Endothelial cell of umbilical vein (primary cell): Measurements from ENCODE around the gene MNT. TPM values are rescaled to one million over a fixed set of nuclear protein-coding genes. Genes with fewer than 3 reads are reported as not detected.

Experiments
- BruUV-seq: library from RNA; stranded (reverse); fragments of 400-500 nt; replicated peaks from 2 replicates; lab custom pipeline; 2021; lab: Mats Ljungman, UMichigan
- CTCF ChIA-PET: fragments of 300-600, 350-600 bp; sonication (Branson Sonifier 250); formaldehyde crosslinking; loops from one replicate; lab custom pipeline; 2021; ENCODE audit warnings: antibody characterized with exemption, inconsistent platforms; lab: Charles Lee
- POLR2A ChIA-PET: fragments of 300-600, 350-600 bp; sonication (Branson Sonifier 250); formaldehyde crosslinking; loops from one replicate; lab custom pipeline; 2021; ENCODE audit warnings: antibody characterized with exemption, inconsistent platforms; lab: Charles Lee
- DNase-seq: peaks from one replicate; pipeline ENCODE4 v3.0.0-alpha.2; 2011; ENCODE audit warnings: low read depth, low spot score
- FAIRE-seq: peaks from 2 replicates; lab custom pipeline; 2011; peaks lifted over from hg19 to GRCh38; lab: Jason Lieb, UNC
- H2AFZ ChIP-seq: 2 replicates; pipeline ENCODE4 v1.6.0; 2012; ENCODE audit warnings: low read depth, low read length, control low read depth, inconsistent platforms
- H3K27ac ChIP-seq: 2 replicates; pipeline ENCODE4 v1.5.1; 2011; ENCODE audit warnings: low read depth, mild to moderate bottlenecking, control low read depth, low read length, moderate library complexity; ENCODE audit not compliant: insufficient read depth
- H3K27me3 ChIP-seq, 2 experiments: 2 replicates each; pipeline versions ENCODE4 v1.6.0 to v1.6.1; 2011; ENCODE audit warnings: low read length in 2 of 2, mixed read lengths in 1 of 2; ENCODE audit not compliant: control insufficient read depth in 2 of 2, insufficient read depth in 2 of 2
- H3K36me3 ChIP-seq, 2 experiments: 2 replicates in 1 of 2; 3 replicates in 1 of 2; pipeline ENCODE4 v1.5.1; 2011; ENCODE audit warnings: low read length in 2 of 2, mild to moderate bottlenecking in 1 of 2, moderate library complexity in 1 of 2; ENCODE audit not compliant: control insufficient read depth in 2 of 2, insufficient read depth in 2 of 2; ENCODE audit errors: extremely low read depth in 1 of 2
- H3K4me1 ChIP-seq: 3 replicates; pipeline ENCODE4 v1.5.1; 2011; ENCODE audit warnings: mild to moderate bottlenecking, low read length; ENCODE audit not compliant: control insufficient read depth, insufficient read depth; ENCODE audit errors: extremely low read depth
- H3K4me2 ChIP-seq: 2 replicates; pipeline ENCODE4 v1.6.1; 2011; ENCODE audit warnings: low read length, control low read depth, mixed read lengths; ENCODE audit not compliant: insufficient read depth
- H3K4me3 ChIP-seq, 3 experiments: fragments of 200-600 bp in 1 of 3; sonication (generic), shearing (Covaris generic) in 1 of 3; replicated peaks in 1 of 3; 2 replicates each; pipeline ENCODE4 v1.5.1; 2011 to 2016; ENCODE audit warnings: control low read depth in 3 of 3, low read length in 3 of 3, mild to moderate bottlenecking in 2 of 3, inconsistent platforms in 1 of 3, low read depth in 1 of 3, moderate library complexity in 1 of 3; ENCODE audit not compliant: insufficient read depth in 1 of 3
- H3K79me2 ChIP-seq: 2 replicates; pipeline ENCODE4 v1.6.0; 2012; ENCODE audit warnings: low read length, inconsistent platforms; ENCODE audit not compliant: control insufficient read depth, insufficient read depth
- H3K9ac ChIP-seq: replicated peaks from 2 replicates; pipeline ENCODE3; 2011; ENCODE audit warnings: low read length, control low read depth; ENCODE audit not compliant: insufficient read depth; ENCODE audit errors: extremely low read depth
- H3K9me1 ChIP-seq: replicated peaks from 3 replicates; pipeline ENCODE4 v1.6.0; 2011; ENCODE audit warnings: mild to moderate bottlenecking, low read length; ENCODE audit not compliant: control insufficient read depth, insufficient read depth; ENCODE audit errors: extremely low read depth
- H3K9me3 ChIP-seq: replicated peaks from 2 replicates; pipeline ENCODE4 v1.5.1; 2012; ENCODE audit warnings: low read length, inconsistent platforms; ENCODE audit not compliant: control insufficient read depth, insufficient read depth
- H4K20me1 ChIP-seq: replicated peaks from 2 replicates; pipeline ENCODE3; 2011; ENCODE audit warnings: mild to moderate bottlenecking, low read length; ENCODE audit not compliant: control insufficient read depth, insufficient read depth; ENCODE audit errors: extremely low read depth
- CTCF ChIP-seq, 2 donors: IDR thresholded peaks; 1 replicate in 1 of 2; 2 replicates in 1 of 2; pipeline ENCODE4 v1.5.1; 2011; ENCODE audit warnings: low read length in 2 of 2, mild to moderate bottlenecking in 2 of 2, moderate library complexity in 2 of 2, control low read depth in 1 of 2, inconsistent platforms in 1 of 2, low read depth in 1 of 2; ENCODE audit not compliant: insufficient read depth in 1 of 2; ENCODE audit errors: extremely low read depth in 1 of 2
- EZH2 ChIP-seq: IDR thresholded peaks from 2 replicates; pipeline ENCODE4 v1.6.1; 2012; ENCODE audit warnings: borderline replicate concordance, low read depth, mild to moderate bottlenecking, moderate library complexity, low read length, inconsistent platforms; ENCODE audit not compliant: severe bottlenecking
- FOS ChIP-seq: IDR thresholded peaks from 2 replicates; pipeline ENCODE4 v1.6.1; 2011; ENCODE audit warnings: mild to moderate bottlenecking, low read length, moderate library complexity, borderline replicate concordance; ENCODE audit not compliant: insufficient read depth
- GATA2 ChIP-seq: IDR thresholded peaks from 2 replicates; pipeline ENCODE4 v1.7.0; 2011; ENCODE audit warnings: low read depth, mild to moderate bottlenecking, moderate library complexity, mixed read lengths, low read length; ENCODE audit not compliant: insufficient read length, insufficient read depth
- JUN ChIP-seq: IDR thresholded peaks from 2 replicates; pipeline ENCODE4 v1.6.1; 2011; ENCODE audit warnings: borderline replicate concordance, low read depth; ENCODE audit not compliant: insufficient read length, insufficient read depth
- MAX ChIP-seq: IDR thresholded peaks from 2 replicates; pipeline ENCODE4 v1.6.1; 2011; ENCODE audit not compliant: insufficient read depth, insufficient read length
- MYC ChIP-seq: IDR thresholded peaks from one replicate; pipeline ENCODE4 v1.6.1; 2011; ENCODE audit warnings: mild to moderate bottlenecking, low read depth, low read length
- POLR2A ChIP-seq: IDR thresholded peaks from 2 replicates; pipeline ENCODE4 v1.6.1; 2012; ENCODE audit warnings: low read depth, mild to moderate bottlenecking, control low read depth, low read length
- POLR2AphosphoS5 ChIP-seq: IDR thresholded peaks from 2 replicates; pipeline ENCODE4 v1.6.1; 2012; ENCODE audit warnings: low read depth, mild to moderate bottlenecking, control low read depth, low read length, moderate library complexity; ENCODE audit not compliant: insufficient read depth
- dilution Hi-C: fragments of 300-500 bp; cut with MboI; formaldehyde crosslinking; loops from one replicate; pipeline ENCODE4 v1.15.0; 2019; ENCODE audit warnings: low sequenced_read_pairs; ENCODE audit not compliant: extremely low pct_ligation_motif_present
- intact Hi-C: fragments of 100-400 bp; cut with micrococcal nuclease; formaldehyde crosslinking; loops from one replicate; pipeline ENCODE4 v1.10.0; 2022
- polyA plus RNA-seq, 4 experiments: library from polyadenylated mRNA; depleted of rRNA in 3 of 4; stranded (reverse) in 3 of 4; unstranded in 1 of 4; fragments of >200 nt; gene quantifications; 2 replicates each; pipeline versions ENCODE4 v1.2.1 to v1.2.3, GENCODE V29; 2011 to 2012; ENCODE audit warnings: missing spikeins in 1 of 4
- total RNA-seq: library from RNA; stranded (reverse); gene quantifications from 2 replicates; pipeline ENCODE4 v1.2.3, GENCODE V29; 2021

Gene MNT
- total and polyA plus RNA-seq, 2 donors (not counting 3 experiments of a cell fraction or from before 2014, with no cell fraction given), result 4.1 to 21.6 TPM

GRCh38 chr17:2427910-2428309, 27.1 kb upstream of the MNT start:
- DNase-seq (no peak), FAIRE-seq (no peak)
- Histone ChIP-seq H3K36me3 (peaks cover 0 to under 1% of the 10 kb centered on the region in 2 experiments), H3K4me2 (no peak overlapping the region), H2AFZ (no peak overlapping the region), H3K4me3 (no peak overlapping the region), H3K9me1 (no peaks in the 10 kb centered on the region), H3K9me3 (no peaks in the 10 kb centered on the region), H4K20me1 (no peaks in the 10 kb centered on the region), H3K9ac (no peak overlapping the region), H3K4me1 (no peaks in the 10 kb centered on the region), H3K27me3 (no peaks in the 10 kb centered on the region), H3K79me2 (no peaks in the 10 kb centered on the region), H3K27ac (no peak overlapping the region)
- ChIA-PET POLR2A (no interaction called here), CTCF (interaction anchor here (1.0 to 1.1 kb wide), 2 partner anchors 12 to 45 kb away, joined by 3 to 6 read pairs; no protein-coding TSS in a partner anchor)
- dilution Hi-C loops, result no loop called here
- intact Hi-C loops, result no loop called here
- no TSS peak for BruUV-seq
- no peak for TF ChIP-seq JUN
- no peak for TF ChIP-seq POLR2A
- no peak for TF ChIP-seq EZH2
- no peak for TF ChIP-seq GATA2
- no peak for TF ChIP-seq FOS
- TF ChIP-seq CTCF (IDR thresholded peaks at IDR 0.05; ENCODE audit: extremely low read depth in 1 of 2, insufficient read depth in 1 of 2, low read depth in 1 of 2, low read length in 2 of 2), result no peak
- TF ChIP-seq MYC, result no peak
- TF ChIP-seq POLR2AphosphoS5, result no peak
- no peak for TF ChIP-seq MAX
